Stimulated activated naive B cell treated with anti-CD40 and anti-IgM and Interleukin-4, amounts not matched to agents 10 μg/mL and 1 μg/mL and 100 μg/mL, for 72 hours (primary cell): Measurements from ENCODE around the gene NSRP1.
"Not testable (repeated sequence)": the region's sequence is repeated elsewhere in the genome, so short reads cannot be mapped to it uniquely, and the experiment has no call there.

Experiments
- ATAC-seq, 2 donors: fragments of 150-1000 bp; cut with Tn5 transposase; replicated peaks; 2 replicates each; pipeline ENCODE4 v1.10.0; 2021; ENCODE audit warnings: moderate library complexity in 1 of 2
- DNase-seq: peaks from one replicate; pipeline ENCODE4 v3.0.0; 2021
- H3K27ac Mint-ChIP-seq: one replicate; pipeline ENCODE4 v1.8.0; 2022; ENCODE audit warnings: mild to moderate bottlenecking, mixed read lengths
- H3K27me3 Mint-ChIP-seq, 2 donors: one replicate each; pipeline ENCODE4 v1.8.0; 2022; ENCODE audit warnings: mixed read lengths in 2 of 2
- H3K36me3 Mint-ChIP-seq, 2 donors: one replicate each; pipeline ENCODE4 v1.8.0; 2022; ENCODE audit warnings: mixed read lengths in 2 of 2, mild to moderate bottlenecking in 1 of 2
- H3K4me1 Mint-ChIP-seq, 2 donors: one replicate each; pipeline ENCODE4 v1.8.0; 2022; ENCODE audit warnings: mixed read lengths in 2 of 2, mild to moderate bottlenecking in 1 of 2
- H3K4me3 Mint-ChIP-seq, 2 donors: one replicate each; pipeline ENCODE4 v1.8.0; 2022; ENCODE audit warnings: mild to moderate bottlenecking in 2 of 2, mixed read lengths in 2 of 2, moderate library complexity in 1 of 2
- H3K9me3 Mint-ChIP-seq, 2 donors: one replicate each; pipeline ENCODE4 v1.8.0; 2022; ENCODE audit warnings: mixed read lengths in 2 of 2, mild to moderate bottlenecking in 1 of 2

The NSRP1 gene

GRCh38 chr17:30225919-30226553 lies 109.4 kb downstream of the NSRP1 start:
- H3K4me3 Mint-ChIP-seq, result no peak overlapping the region
- ATAC-seq (no peak), DNase-seq (no peak)
- peaks cover 22 to 35% of the 10 kb centered on the region in 2 donors for H3K27me3 Mint-ChIP-seq
- H3K27ac Mint-ChIP-seq, result no peak overlapping the region
- no peaks in the 10 kb centered on the region for H3K36me3 Mint-ChIP-seq
- peaks cover 0 to 1% of the 10 kb centered on the region in 2 donors for H3K9me3 Mint-ChIP-seq
- peaks cover 7 to 20% of the 10 kb centered on the region in 2 donors for H3K4me1 Mint-ChIP-seq

GRCh38 chr17:30226878-30227277 lies 110.3 kb downstream of the NSRP1 start:
- DNase-seq (no peak), ATAC-seq (no peak)
- Mint-ChIP-seq H3K9me3 (peaks cover 0 to 1% of the 10 kb centered on the region in 2 donors), H3K36me3 (no peaks in the 10 kb centered on the region), H3K27me3 (peaks cover 18 to 37% of the 10 kb centered on the region in 2 donors), H3K27ac (no peak overlapping the region), H3K4me3 (no peak overlapping the region), H3K4me1 (peaks cover 7 to 20% of the 10 kb centered on the region in 2 donors)

- H3K4me1 Mint-ChIP-seq, result peaks cover 7 to 20% of the 10 kb centered on the region in 2 donors
- DNase-seq (no peak), ATAC-seq (no peak)
- H3K27ac Mint-ChIP-seq, result no peak overlapping the region
- H3K27me3 Mint-ChIP-seq, result peaks cover 23 to 42% of the 10 kb centered on the region in 2 donors
- H3K4me3 Mint-ChIP-seq, result no peak overlapping the region
- no peaks in the 10 kb centered on the region for H3K36me3 Mint-ChIP-seq
- peaks cover 0 to 1% of the 10 kb centered on the region in 2 donors for H3K9me3 Mint-ChIP-seq
Observed at GRCh38 chr17:30228011-30228410, 111.4 kb downstream of the NSRP1 start.

GRCh38 chr17:30229012-30229411 lies 112.4 kb downstream of the NSRP1 start:
- Mint-ChIP-seq H3K9me3 (peaks cover 0 to 1% of the 10 kb centered on the region in 2 donors), H3K27ac (no peak overlapping the region), H3K36me3 (no peaks in the 10 kb centered on the region), H3K4me1 (peaks cover 7 to 20% of the 10 kb centered on the region in 2 donors), H3K4me3 (no peak overlapping the region), H3K27me3 (peaks cover 28 to 52% of the 10 kb centered on the region in 2 donors)
- DNase-seq (no peak), ATAC-seq (no peak)

DNA sequence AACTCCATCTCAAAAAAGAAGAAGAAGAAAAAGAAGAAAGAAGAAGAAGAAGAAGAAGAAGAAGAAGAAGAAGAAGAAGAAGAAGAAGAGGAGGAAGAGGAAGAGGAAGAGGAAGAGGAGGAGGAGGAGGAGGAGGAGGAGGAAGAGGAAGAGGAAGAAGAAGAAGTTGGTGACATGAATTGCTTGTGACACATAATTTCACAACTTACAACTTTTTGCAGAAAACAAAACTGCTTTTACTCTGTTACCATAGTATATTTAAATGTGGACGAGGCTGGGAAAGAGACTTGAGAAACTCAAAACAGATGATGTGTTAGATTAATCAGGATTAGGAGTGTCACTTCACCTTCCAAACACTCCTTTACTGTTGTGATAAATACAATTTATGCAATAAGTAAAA lies 113.4 kb downstream of the NSRP1 start:
- H3K4me1 Mint-ChIP-seq, result peaks cover 9 to 21% of the 10 kb centered on the region in 2 donors
- H3K27me3 Mint-ChIP-seq, result peaks cover 35 to 61% of the 10 kb centered on the region in 2 donors
- not testable (repeated sequence) for ATAC-seq, H3K4me3 Mint-ChIP-seq, H3K9me3 Mint-ChIP-seq, H3K36me3 Mint-ChIP-seq, DNase-seq, H3K27ac Mint-ChIP-seq

DNA sequence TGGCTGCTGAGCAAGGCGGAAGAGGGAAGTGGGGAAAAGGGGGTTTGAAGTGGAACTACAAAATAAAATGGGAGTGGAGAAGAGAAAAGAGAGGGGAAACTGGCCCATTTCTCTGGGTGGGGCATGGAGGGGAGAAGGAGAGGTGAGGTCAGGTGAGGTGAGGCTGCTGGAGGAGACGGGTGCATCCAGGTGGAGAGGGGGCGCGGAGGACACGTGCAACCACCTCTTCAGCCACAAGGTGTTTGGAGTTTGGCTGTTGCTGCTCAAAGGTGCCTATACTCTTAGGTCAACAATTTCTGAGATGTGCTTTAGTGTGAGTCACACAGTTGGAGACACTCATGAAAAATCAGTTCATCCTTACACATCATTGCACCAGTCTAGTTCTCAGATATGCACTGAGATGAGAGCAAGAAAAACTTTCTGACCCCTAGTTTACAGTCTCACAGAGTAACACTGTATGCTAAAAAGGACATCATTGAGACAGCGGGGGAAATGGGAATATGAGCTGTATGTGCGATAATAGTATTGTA lies 114.0 kb downstream of the NSRP1 start:
- ATAC-seq (no peak), DNase-seq (no peak)
- H3K9me3 Mint-ChIP-seq, result peaks cover 0 to 1% of the 10 kb centered on the region in 2 donors
- H3K4me3 Mint-ChIP-seq, result no peak overlapping the region
- peaks cover 38 to 61% of the 10 kb centered on the region in 2 donors for H3K27me3 Mint-ChIP-seq
- H3K4me1 Mint-ChIP-seq, result peaks cover 9 to 21% of the 10 kb centered on the region in 2 donors
- H3K36me3 Mint-ChIP-seq, result peaks cover 0 to 1% of the 10 kb centered on the region in 2 donors
- no peak overlapping the region for H3K27ac Mint-ChIP-seq

DNA sequence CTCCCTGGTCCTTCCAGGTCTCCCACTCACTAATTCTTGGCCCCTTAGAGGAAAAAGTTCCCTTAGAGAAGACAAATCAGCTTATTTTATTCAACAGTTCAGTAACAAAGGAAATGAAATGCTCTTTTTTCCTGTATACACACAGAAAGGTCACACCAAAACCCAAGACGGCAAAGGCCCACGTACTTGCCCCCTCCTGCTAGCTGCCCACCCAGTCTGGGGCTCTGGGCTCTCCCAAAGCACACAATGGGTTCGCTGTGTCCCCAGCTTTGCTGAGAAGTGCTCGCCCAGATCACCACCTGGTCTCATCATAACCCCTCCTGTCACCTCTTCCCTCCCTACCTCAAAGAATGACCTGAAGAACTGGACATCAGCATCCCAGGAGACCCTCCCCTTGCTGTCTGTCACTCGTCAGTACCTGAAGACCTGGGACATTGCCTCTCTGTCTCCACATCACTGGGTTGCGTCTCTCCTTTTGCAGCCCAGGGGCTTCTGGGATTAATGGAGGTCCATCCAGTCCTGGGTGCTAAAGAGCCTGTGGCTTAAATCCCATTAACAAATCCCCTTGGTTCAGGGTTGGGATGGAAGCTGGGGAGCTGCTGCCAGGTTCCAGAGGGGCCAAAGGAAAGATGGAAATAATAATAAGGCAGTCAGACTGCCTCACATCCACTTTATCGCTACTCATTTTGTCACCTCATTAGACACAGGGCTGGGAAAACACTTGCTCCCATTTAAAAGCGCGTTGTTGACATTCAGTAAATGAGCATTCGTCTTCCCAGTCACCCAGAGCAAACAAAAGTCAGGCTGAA lies 115.6 kb downstream of the NSRP1 start:
- no peak for DNase-seq
- Mint-ChIP-seq H3K27me3 (peaks cover 44 to 71% of the 10 kb centered on the region in 2 donors), H3K4me1 (peaks cover 14 to 33% of the 10 kb centered on the region in 2 donors)

DNA sequence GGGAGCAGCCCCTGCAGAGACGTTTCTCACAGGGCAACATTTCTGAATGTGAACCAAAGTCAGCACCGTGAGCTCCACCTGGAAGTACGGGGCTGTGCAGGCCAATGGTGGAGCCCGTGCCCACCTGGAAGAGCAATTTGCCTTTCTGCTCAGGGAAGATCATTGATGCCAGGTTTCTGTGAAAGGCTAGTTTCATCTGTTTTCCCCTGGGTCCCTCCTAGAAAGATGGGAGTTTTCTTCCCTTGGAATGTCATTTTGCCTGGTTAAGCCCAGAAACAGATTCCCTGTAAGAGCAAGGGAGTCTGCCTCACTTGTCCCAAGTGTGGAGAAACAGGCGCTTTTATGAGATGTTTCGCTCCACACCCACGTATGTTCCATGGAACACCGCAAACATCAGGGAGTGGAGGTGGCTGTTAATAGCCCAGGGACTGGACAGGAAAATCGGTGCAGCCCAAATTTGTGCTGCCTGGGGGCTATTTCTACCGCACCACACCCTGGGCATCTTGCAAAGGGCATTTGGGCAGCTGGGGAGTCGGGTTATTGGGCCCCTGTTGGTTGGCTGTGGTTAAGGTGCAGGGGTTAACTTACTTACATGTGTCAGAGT lies 116.3 kb downstream of the NSRP1 start:
- Mint-ChIP-seq H3K27ac (no peak overlapping the region), H3K27me3 (peaks cover 51 to 78% of the 10 kb centered on the region in 2 donors), H3K4me3 (no peak overlapping the region), H3K4me1 (peaks cover 21 to 40% of the 10 kb centered on the region in 2 donors), H3K36me3 (peaks cover 0 to 2% of the 10 kb centered on the region in 2 donors), H3K9me3 (peaks cover 0 to 1% of the 10 kb centered on the region in 2 donors)
- ATAC-seq (no peak), DNase-seq (no peak)

More for the DNA sequence above, 115.6 kb downstream of the NSRP1 start:
- H3K36me3 Mint-ChIP-seq, result peaks cover 0 to 2% of the 10 kb centered on the region in 2 donors
- ATAC-seq, result no peak
- H3K4me3 Mint-ChIP-seq, result no peak overlapping the region
- no peak overlapping the region for H3K27ac Mint-ChIP-seq
- peaks cover 0 to 1% of the 10 kb centered on the region in 2 donors for H3K9me3 Mint-ChIP-seq

DNA sequence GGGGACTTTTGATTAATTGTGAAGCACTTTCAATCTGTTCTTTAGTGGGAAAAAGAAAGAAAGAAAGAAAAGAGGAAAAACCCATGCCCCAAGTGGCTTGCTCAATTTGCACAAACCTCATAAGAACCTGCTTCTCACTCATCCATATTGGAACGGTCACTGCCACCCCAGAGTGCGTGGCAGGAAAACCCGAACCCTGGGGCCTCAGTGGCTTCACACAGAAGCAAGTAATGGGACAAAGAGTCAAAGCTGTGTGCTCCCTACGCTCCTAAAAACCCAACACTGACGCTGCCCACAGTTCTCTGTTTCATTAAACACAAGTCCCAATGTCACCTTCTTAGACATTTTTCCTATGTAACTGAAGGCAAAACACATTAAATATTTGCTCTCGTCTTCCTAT lies 117.7 kb downstream of the NSRP1 start:
- no peak for ATAC-seq
- Mint-ChIP-seq H3K4me1 (peaks cover 29 to 52% of the 10 kb centered on the region in 2 donors), H3K27me3 (peaks cover 58 to 81% of the 10 kb centered on the region in 2 donors), H3K4me3 (no peak overlapping the region), H3K36me3 (peaks cover 0 to 2% of the 10 kb centered on the region in 2 donors), H3K9me3 (peaks cover 0 to 1% of the 10 kb centered on the region in 2 donors), H3K27ac (no peak overlapping the region)
- no peak for DNase-seq

GRCh38 chr17:30234964-30235363 lies 118.3 kb downstream of the NSRP1 start:
- H3K4me1 Mint-ChIP-seq, result peaks cover 27 to 52% of the 10 kb centered on the region in 2 donors
- peak overlapping the region; percentile 70 to 81 for H3K4me3 Mint-ChIP-seq
- peaks cover 65 to 88% of the 10 kb centered on the region in 2 donors for H3K27me3 Mint-ChIP-seq
- H3K36me3 Mint-ChIP-seq, result peaks cover 0 to 2% of the 10 kb centered on the region in 2 donors
- no peak overlapping the region for H3K27ac Mint-ChIP-seq
- ATAC-seq, result peak; percentile 56 to 61
- H3K9me3 Mint-ChIP-seq, result peaks cover 0 to 1% of the 10 kb centered on the region in 2 donors
- no peak for DNase-seq

GRCh38 chr17:30235386-30236296 lies 119.0 kb downstream of the NSRP1 start, which contains the start of gene SLC6A4:
SLC6A4 (minus strand) TSS chr17:30235697; CDS start chr17:30221958, 13,739 bp downstream.
- H3K4me1 Mint-ChIP-seq, result peaks cover 24 to 45% of the 10 kb centered on the region in 2 donors
- peak; percentile 26 to 31 for ATAC-seq
- peak within 1 kb of the TSS; percentile 81 for H3K4me3 Mint-ChIP-seq
- peaks cover 64 to 88% of the 10 kb centered on the region in 2 donors for H3K27me3 Mint-ChIP-seq
- DNase-seq, result no peak
- H3K27ac Mint-ChIP-seq, result peak within 1 kb of the TSS; percentile 3
- H3K9me3 Mint-ChIP-seq, result no peaks in the 10 kb centered on the region
- H3K36me3 Mint-ChIP-seq, result peaks cover 0 to 2% of the 10 kb centered on the region in 2 donors
